Suppressor macrophage (primary cell): ENCODE data around the gene SLC4A4.
A peak's percentile ranks its signal among the peaks of the same experiment; 100 is the strongest.
"Not testable (repeated sequence)": the region's sequence is repeated elsewhere in the genome, so short reads cannot be mapped to it uniquely, and the experiment has no call there.

Source experiments
- DNase-seq, 4 experiments: peaks; one replicate each; pipeline ENCODE4 v3.0.0-alpha.2; 2020 to 2022

Gene SLC4A4

GRCh38 chr4:71360844-71361243, 22.0 kb downstream of the SLC4A4 start:
- DNase-seq = no peak

GRCh38 chr4:71361476-71361875, 22.7 kb downstream of the SLC4A4 start:
- no peak for DNase-seq

- no peak for DNase-seq
These were observed 27.9 kb downstream of the SLC4A4 start for GRCh38 chr4:71366766-71367165.

- DNase-seq = no peak
These were observed 28.7 kb downstream of the SLC4A4 start for GRCh38 chr4:71367546-71367945.

- DNase-seq = no peak
These were observed 30.1 kb downstream of the SLC4A4 start for GRCh38 chr4:71368906-71369305.

- no peak for DNase-seq
These were observed 30.7 kb downstream of the SLC4A4 start for GRCh38 chr4:71369536-71369935.

- no peak for DNase-seq
These were observed 36.7 kb downstream of the SLC4A4 start for GRCh38 chr4:71375494-71375893.

- no peak for DNase-seq
These were observed 38.7 kb downstream of the SLC4A4 start for GRCh38 chr4:71377561-71377960.

- DNase-seq = no peak
These were observed 40.3 kb downstream of the SLC4A4 start for GRCh38 chr4:71379126-71379525.

GRCh38 chr4:71380788-71381187, 42.0 kb downstream of the SLC4A4 start:
- DNase-seq = no peak

- no peak for DNase-seq
These were observed 43.5 kb downstream of the SLC4A4 start for GRCh38 chr4:71382125-71382899.

- no peak for DNase-seq
These were observed 44.2 kb downstream of the SLC4A4 start for GRCh38 chr4:71382900-71383560.

GRCh38 chr4:71383984-71384383, 45.2 kb downstream of the SLC4A4 start:
- DNase-seq = no peak

GRCh38 chr4:71389149-71389827, 50.5 kb downstream of the SLC4A4 start:
- DNase-seq = no peak

- no peak for DNase-seq
These were observed 53.3 kb downstream of the SLC4A4 start for GRCh38 chr4:71392109-71392508.

GRCh38 chr4:71396382-71396781, 57.6 kb downstream of the SLC4A4 start:
- no peak for DNase-seq

- DNase-seq = no peak
These were observed 62.0 kb downstream of the SLC4A4 start for GRCh38 chr4:71400810-71401209.

GRCh38 chr4:71402616-71403015, 63.8 kb downstream of the SLC4A4 start:
- no peak for DNase-seq

GRCh38 chr4:71404049-71404448, 65.2 kb downstream of the SLC4A4 start:
- DNase-seq = no peak

- no peak for DNase-seq
These were observed 67.0 kb downstream of the SLC4A4 start for GRCh38 chr4:71405791-71406190.

GRCh38 chr4:71406459-71406963, 67.7 kb downstream of the SLC4A4 start:
- peak in 3 of 4 experiments; percentile 4 to 6 (median 4) for DNase-seq

GRCh38 chr4:71408961-71409360, 70.1 kb downstream of the SLC4A4 start:
- DNase-seq = not testable (repeated sequence)

- no peak for DNase-seq
These were observed 73.2 kb downstream of the SLC4A4 start for GRCh38 chr4:71411981-71412380.
